ENCODE measurements around the gene FAF2. TPM values are rescaled to one million over a fixed set of nuclear protein-coding genes. Genes with fewer than 3 reads are reported as not detected.

The FAF2 gene
- total RNA-seq, 1 experiment from 2014 or later, result 53.2 TPM

- no peak overlapping the region for H3K4me3 ChIP-seq (ENCODE audit: low read depth, low read length, poor library complexity, severe bottlenecking)
- TF ChIP-seq, protein P1, sequence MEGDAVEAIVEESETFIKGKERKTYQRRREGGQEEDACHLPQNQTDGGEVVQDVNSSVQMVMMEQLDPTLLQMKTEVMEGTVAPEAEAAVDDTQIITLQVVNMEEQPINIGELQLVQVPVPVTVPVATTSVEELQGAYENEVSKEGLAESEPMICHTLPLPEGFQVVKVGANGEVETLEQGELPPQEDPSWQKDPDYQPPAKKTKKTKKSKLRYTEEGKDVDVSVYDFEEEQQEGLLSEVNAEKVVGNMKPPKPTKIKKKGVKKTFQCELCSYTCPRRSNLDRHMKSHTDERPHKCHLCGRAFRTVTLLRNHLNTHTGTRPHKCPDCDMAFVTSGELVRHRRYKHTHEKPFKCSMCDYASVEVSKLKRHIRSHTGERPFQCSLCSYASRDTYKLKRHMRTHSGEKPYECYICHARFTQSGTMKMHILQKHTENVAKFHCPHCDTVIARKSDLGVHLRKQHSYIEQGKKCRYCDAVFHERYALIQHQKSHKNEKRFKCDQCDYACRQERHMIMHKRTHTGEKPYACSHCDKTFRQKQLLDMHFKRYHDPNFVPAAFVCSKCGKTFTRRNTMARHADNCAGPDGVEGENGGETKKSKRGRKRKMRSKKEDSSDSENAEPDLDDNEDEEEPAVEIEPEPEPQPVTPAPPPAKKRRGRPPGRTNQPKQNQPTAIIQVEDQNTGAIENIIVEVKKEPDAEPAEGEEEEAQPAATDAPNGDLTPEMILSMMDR (conservative IDR thresholded peaks at IDR 0.05; ENCODE audit: low read depth, low read length), result no peak
- no peak for TF ChIP-seq EZH2 (IDR thresholded peaks at IDR 0.05; ENCODE audit: borderline replicate concordance, low read depth, low read length, poor library complexity, severe bottlenecking)
- CTCF ChIA-PET, result no interaction called here
- H3K27me3 ChIP-seq (replicated peaks; ENCODE audit: insufficient read depth, low read depth, low read length, poor library complexity), result no peaks in the 10 kb centered on the region
- no TSS peak for BruUV-seq (replicated peaks)
- intact Hi-C loops (cut with micrococcal nuclease; ENCODE audit: unreplicated experiment), result no loop called here
- DNase-seq (ENCODE audit: low spot score), result no peak
- H3K27ac ChIP-seq (ENCODE audit: low read depth, low read length, poor library complexity, severe bottlenecking), result no peak overlapping the region
- H3K36me3 ChIP-seq (ENCODE audit: insufficient read depth, low read length, poor library complexity, severe bottlenecking), result peaks cover 5% of the 10 kb centered on the region
- POLR2A ChIA-PET (ENCODE audit: low non-redundant PET), result no interaction called here
- H3K9me3 ChIP-seq (ENCODE audit: low read depth, low read length, poor library complexity, severe bottlenecking), result peaks cover 12% of the 10 kb centered on the region
- H3K4me1 ChIP-seq (ENCODE audit: insufficient read depth, low read length, poor library complexity, severe bottlenecking), result no peaks in the 10 kb centered on the region
Observed at GRCh38 chr5:176469296-176469695, 21.1 kb downstream of the FAF2 start.

- no peak overlapping the region for H3K4me3 ChIP-seq (ENCODE audit: low read depth, low read length, poor library complexity, severe bottlenecking)
- CTCF ChIA-PET, result no interaction called here
- no peak for DNase-seq (ENCODE audit: low spot score)
- no peak overlapping the region for H3K27ac ChIP-seq (ENCODE audit: low read depth, low read length, poor library complexity, severe bottlenecking)
- H3K36me3 ChIP-seq (ENCODE audit: insufficient read depth, low read length, poor library complexity, severe bottlenecking), result peaks cover 5% of the 10 kb centered on the region
- H3K4me1 ChIP-seq (ENCODE audit: insufficient read depth, low read length, poor library complexity, severe bottlenecking), result no peaks in the 10 kb centered on the region
- intact Hi-C loops (cut with micrococcal nuclease; ENCODE audit: unreplicated experiment), result no loop called here
- TF ChIP-seq, protein P1 (conservative IDR thresholded peaks at IDR 0.05; ENCODE audit: low read depth, low read length), result no peak
- no peak for TF ChIP-seq EZH2 (IDR thresholded peaks at IDR 0.05; ENCODE audit: borderline replicate concordance, low read depth, low read length, poor library complexity, severe bottlenecking)
- H3K9me3 ChIP-seq (ENCODE audit: low read depth, low read length, poor library complexity, severe bottlenecking), result peaks cover 15% of the 10 kb centered on the region
- no TSS peak for BruUV-seq (replicated peaks)
- no peaks in the 10 kb centered on the region for H3K27me3 ChIP-seq (replicated peaks; ENCODE audit: insufficient read depth, low read depth, low read length, poor library complexity)
- POLR2A ChIA-PET (ENCODE audit: low non-redundant PET), result interaction anchor here (0.7 kb wide), 1 partner anchor 20 kb away, joined by 3 read pairs; no protein-coding TSS in a partner anchor
Observed at GRCh38 chr5:176470539-176470938, 22.4 kb downstream of the FAF2 start.

- ChIA-PET POLR2A (ENCODE audit: low non-redundant PET) (interaction anchor here (0.7 kb wide), 1 partner anchor 19 kb away, joined by 3 read pairs; no protein-coding TSS in a partner anchor), CTCF (interaction anchor here (0.6 kb wide), 1 partner anchor 23 kb away, joined by 4 read pairs; no protein-coding TSS in a partner anchor)
- no TSS peak for BruUV-seq (replicated peaks)
- H3K36me3 ChIP-seq (ENCODE audit: insufficient read depth, low read length, poor library complexity, severe bottlenecking), result peaks cover 5% of the 10 kb centered on the region
- no peaks in the 10 kb centered on the region for H3K27me3 ChIP-seq (replicated peaks; ENCODE audit: insufficient read depth, low read depth, low read length, poor library complexity)
- no peak for DNase-seq (ENCODE audit: low spot score)
- no peak overlapping the region for H3K4me3 ChIP-seq (ENCODE audit: low read depth, low read length, poor library complexity, severe bottlenecking)
- H3K27ac ChIP-seq (ENCODE audit: low read depth, low read length, poor library complexity, severe bottlenecking), result no peak overlapping the region
- H3K9me3 ChIP-seq (ENCODE audit: low read depth, low read length, poor library complexity, severe bottlenecking), result peaks cover 15% of the 10 kb centered on the region
- intact Hi-C loops (cut with micrococcal nuclease; ENCODE audit: unreplicated experiment), result no loop called here
- TF ChIP-seq, protein P1 (conservative IDR thresholded peaks at IDR 0.05; ENCODE audit: low read depth, low read length), result no peak
- TF ChIP-seq EZH2 (IDR thresholded peaks at IDR 0.05; ENCODE audit: borderline replicate concordance, low read depth, low read length, poor library complexity, severe bottlenecking), result no peak
- no peaks in the 10 kb centered on the region for H3K4me1 ChIP-seq (ENCODE audit: insufficient read depth, low read length, poor library complexity, severe bottlenecking)
Observed at GRCh38 chr5:176471098-176471497, 22.9 kb downstream of the FAF2 start.

Data from A673 (cell line).